ENCODE data around the gene OLFML3.

DNA sequence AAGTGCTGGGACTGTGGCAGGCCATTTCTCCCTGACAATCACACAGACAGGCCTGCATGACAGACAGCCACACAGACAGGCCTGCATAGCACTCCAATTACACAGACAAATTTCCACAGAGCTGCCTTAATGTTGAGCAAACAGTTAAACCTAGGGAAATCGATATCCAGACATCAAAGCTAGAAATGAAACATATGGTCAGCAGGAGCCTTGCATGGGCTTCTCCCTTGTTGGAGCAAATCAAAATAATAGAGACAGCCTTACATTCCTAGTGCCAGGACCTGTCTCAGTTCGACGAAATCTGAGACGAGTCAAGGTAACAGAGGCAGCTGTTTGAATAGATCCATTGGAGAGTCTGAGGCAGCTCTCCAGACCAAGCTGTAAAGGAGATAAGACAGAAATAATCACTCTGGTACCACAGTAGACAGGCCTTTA lies 42.4 kb downstream of the OLFML3 start:
- TF ChIP-seq MZF1 (CRISPR knock-in tag; IDR thresholded peaks at IDR 0.05; ENCODE audit: borderline replicate concordance) (no peak), KDM5B (CRISPR knock-in tag; IDR thresholded peaks at IDR 0.05; ENCODE audit: borderline replicate concordance) (no peak), NBN (conservative IDR thresholded peaks at IDR 0.05) (no peak)
- TF ChIP-seq, protein P1, sequence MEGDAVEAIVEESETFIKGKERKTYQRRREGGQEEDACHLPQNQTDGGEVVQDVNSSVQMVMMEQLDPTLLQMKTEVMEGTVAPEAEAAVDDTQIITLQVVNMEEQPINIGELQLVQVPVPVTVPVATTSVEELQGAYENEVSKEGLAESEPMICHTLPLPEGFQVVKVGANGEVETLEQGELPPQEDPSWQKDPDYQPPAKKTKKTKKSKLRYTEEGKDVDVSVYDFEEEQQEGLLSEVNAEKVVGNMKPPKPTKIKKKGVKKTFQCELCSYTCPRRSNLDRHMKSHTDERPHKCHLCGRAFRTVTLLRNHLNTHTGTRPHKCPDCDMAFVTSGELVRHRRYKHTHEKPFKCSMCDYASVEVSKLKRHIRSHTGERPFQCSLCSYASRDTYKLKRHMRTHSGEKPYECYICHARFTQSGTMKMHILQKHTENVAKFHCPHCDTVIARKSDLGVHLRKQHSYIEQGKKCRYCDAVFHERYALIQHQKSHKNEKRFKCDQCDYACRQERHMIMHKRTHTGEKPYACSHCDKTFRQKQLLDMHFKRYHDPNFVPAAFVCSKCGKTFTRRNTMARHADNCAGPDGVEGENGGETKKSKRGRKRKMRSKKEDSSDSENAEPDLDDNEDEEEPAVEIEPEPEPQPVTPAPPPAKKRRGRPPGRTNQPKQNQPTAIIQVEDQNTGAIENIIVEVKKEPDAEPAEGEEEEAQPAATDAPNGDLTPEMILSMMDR (CRISPR knock-in tag; IDR thresholded peaks at IDR 0.05): no peak
- TF ChIP-seq, protein P2, sequence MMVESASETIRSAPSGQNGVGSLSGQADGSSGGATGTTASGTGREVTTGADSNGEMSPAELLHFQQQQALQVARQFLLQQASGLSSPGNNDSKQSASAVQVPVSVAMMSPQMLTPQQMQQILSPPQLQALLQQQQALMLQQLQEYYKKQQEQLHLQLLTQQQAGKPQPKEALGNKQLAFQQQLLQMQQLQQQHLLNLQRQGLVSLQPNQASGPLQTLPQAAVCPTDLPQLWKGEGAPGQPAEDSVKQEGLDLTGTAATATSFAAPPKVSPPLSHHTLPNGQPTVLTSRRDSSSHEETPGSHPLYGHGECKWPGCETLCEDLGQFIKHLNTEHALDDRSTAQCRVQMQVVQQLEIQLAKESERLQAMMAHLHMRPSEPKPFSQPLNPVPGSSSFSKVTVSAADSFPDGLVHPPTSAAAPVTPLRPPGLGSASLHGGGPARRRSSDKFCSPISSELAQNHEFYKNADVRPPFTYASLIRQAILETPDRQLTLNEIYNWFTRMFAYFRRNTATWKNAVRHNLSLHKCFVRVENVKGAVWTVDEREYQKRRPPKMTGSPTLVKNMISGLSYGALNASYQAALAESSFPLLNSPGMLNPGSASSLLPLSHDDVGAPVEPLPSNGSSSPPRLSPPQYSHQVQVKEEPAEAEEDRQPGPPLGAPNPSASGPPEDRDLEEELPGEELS (CRISPR knock-in tag; IDR thresholded peaks at IDR 0.05): no peak
- TF ChIP-seq, protein P3, sequence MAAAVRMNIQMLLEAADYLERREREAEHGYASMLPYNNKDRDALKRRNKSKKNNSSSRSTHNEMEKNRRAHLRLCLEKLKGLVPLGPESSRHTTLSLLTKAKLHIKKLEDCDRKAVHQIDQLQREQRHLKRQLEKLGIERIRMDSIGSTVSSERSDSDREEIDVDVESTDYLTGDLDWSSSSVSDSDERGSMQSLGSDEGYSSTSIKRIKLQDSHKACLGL (CRISPR knock-in tag; IDR thresholded peaks at IDR 0.05): no peak

All from HepG2 (cell line).